ENCODE data around the gene USP7.
"Not testable (repeated sequence)": the region's sequence is repeated elsewhere in the genome, so short reads cannot be mapped to it uniquely, and the experiment has no call there.

The USP7 gene

DNA sequence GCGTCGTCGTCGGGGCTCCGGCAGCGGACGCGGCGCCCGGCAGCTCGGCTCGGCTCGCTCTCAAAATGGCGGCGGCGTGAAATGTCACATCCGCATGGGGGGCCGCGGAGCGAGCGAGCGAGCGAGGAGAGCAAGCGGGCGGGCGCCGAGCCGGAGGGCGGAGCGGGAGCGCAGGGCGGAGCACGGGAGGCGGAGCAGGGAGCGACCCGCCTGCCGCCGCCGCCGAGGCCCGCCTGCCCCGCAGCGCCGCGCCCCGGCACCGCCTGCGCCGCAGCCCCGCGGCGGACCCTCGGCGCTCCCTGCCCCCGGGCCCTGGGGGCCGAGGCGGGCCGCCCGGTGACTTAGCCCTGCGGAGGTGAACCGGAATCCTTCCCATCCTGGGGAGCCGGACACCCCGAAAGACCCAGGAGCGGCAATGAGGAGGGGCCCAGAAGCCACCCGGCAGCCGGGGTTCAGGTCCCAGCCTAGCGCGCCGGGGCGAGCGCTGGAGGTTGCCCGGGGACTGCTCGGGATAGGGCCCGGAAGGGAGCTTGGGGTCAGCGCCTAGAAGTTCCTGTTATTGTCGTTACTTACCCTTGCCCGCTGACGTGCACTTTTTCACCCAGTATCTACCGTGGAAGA, at the start of gene USP7:
Gene USP7, minus strand, starts transcription at position 86 of the 621 bp plus-strand sequence. CDS start 621 bp downstream, outside the sequence.
- DNase-seq = peak; percentile 94

DNA sequence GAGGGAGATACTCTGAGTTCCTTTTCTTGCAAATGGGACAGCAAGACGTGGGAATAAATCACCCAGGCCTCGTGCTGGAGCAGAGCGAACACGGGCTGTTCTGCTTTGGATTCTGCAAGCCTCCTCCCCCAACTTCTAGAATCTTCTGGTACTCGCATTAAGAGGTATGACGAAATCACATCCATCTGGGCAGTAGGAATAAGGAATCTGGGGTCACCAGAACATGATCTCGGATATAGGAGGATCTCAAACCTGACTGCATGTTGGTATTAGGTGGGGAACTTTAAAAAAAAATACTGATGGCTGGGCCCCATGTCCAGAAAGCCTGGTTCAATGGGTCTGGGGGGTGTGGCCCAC, 49.8 kb upstream of the USP7 start:
- DNase-seq = no peak

DNA sequence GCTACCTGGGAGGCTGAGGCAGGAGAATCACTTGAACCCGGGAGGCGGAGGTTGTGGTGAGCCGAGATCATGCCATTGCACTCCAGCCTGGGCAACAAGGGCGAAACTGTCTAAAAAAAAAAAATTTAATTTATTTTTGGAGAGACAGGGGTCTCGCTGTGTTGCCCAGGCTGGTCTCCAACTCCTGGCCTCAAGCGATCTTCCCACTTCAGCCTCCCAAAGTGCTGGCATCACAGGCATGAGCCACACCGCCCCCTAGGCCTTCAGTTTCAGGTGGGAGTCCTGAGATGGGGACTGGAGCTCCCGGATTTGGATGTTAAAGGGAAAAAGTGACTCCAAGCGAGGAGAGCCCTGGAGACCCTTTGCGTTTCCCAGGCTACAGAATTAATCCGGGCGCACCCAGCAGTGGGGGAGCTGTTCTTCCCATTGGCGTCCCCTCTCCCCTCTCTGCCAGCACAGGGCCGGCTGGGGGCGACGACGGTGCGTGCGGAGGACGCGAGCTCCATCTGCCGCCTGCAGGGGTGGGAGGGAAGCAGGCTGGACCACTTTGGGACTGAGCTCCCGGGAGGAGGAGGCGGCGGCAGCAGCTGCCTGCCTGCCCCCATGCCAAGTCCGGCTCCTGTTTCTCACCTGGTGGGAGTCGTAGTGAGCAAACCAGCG, 49.3 kb upstream of the USP7 start:
- DNase-seq = peak; percentile 30

DNA sequence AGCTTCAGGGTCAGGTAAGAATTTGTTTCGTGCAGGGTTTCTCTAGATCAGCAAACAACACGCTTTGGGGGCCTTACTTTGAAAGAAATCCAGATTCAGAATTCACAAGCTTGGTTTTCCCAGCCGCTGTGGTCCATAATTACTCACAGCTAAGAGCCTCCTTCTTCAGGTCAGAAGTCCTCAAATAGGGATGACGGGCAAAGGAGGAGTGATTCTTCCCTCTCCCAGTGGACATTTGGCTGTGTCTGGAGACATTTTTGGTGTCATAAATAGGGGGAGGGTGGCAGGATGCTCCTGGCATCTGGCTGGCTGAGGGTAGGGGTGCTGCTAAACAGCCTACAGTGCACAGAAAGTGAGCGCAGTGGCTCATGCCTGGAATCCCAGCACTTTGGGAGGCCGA, 48.6 kb upstream of the USP7 start:
- DNase-seq = no peak

DNA sequence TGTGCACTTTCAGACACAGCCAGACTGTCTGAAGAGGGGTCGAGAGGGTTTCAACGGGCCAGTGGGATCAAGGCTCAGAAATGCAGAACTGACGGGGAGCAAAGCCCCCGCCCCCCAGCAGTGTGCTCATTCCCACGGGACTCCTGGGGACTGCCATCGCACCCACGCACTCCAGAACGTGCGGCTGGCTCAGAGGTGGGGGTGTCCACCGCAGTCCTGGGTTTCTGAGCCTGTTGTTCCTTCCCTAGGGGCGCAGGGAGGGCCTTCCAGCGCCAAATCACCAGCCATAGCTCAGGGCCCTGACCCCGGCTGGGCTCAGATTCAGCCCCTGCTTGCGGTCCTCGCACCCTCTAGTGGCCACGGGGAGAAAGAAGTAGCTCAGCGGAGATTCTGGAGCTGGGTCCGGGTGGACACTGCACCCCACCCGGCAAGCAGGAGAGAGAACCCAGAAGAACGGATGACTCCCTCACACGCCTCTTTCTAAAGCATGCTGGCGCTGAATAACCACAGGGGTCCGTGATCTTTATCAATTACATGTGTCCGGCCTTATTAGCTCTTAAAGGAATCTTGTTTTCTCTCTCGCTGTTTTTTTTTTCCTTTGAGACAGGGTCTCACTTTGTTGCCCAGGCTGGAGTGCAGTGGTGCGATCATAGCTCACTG, 45.0 kb upstream of the USP7 start:
- DNase-seq = peak; percentile 82

DNA sequence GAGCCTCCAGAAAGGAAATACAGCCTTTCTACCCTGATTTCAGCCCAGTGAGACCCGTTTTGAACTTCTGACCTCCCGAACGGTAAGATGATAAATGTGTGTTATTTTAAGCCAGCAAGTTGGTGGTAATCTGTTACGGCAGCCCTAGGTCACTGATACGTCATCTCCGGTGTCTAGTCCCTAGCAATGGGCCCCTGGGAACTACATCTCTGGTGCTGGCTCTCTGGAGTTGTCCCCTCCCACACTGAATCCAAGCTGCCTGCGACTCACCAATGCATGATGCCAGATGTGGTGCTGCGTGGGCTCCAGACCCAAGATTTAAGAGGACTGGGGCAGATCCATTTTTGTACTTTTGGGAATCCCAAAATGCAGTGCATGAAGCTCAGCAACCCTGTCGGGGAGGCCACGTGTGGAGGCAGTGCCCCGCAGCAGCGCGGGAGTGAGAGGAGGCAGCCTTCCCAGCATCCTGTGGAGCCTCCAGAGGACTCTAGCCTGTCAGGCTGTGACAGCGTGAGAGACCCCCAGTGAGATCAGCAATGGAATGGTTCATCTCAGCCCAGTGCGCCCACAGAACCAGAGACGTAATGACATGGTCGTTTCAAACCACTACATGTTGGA, 43.6 kb upstream of the USP7 start:
- no peak for DNase-seq

DNA sequence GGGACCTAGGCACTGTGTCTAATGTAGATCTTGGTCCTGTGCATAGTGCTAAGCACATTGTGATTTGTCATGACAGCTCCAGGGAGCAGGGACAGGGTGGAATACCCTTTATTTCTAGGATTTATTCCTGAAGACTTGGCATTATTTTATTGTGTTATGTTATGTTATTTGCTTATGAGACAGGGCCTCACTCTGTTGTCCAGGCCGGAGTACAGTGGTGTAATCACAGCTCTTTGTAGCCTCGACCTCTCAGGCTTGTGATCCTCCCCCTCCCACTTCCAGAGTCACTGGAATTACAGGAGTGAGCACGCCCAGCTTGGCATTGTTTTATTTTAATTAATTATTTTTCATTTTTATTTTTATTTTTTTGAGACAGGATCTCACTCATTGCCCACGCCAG, 40.5 kb upstream of the USP7 start:
- DNase-seq = no peak

DNA sequence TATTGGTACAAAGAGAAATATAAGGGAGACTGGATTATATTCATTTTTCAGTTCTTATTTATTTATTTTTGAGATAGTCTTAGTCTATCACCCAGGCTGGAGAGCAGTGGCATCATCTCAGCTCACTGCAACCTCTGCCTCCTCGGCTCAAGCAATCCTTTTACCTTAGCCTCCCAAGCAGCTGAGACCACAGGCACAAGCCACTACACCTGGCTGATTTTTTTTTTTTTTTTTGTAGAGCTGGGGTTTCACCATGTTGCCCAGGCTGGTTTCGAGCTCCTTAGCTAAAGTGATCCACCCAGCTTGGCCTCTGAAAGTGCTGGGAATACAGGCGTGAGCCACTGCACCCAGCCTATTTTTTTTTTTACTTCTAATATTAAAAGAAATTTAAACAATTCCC, 40.1 kb upstream of the USP7 start:
- DNase-seq = no peak

DNA sequence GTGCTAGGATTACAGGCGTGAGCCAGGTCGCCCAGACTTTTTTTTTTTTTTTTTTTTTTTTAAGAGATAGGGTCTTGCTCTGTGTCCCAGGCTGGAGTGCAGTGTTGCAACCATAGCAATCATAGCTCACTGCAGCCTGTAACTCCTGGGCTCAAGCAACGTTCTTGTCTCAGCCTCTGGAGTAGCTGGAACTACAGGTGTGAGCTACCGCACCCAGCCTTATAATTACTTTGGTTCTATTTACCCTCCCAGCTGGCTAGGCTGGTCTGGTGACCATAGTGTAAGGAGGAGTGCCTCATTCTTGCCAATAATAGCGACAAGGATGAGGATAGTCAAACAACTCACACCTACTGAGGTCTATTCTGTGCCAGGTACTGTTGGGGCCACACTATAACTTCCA, 39.6 kb upstream of the USP7 start:
- no peak for DNase-seq

DNA sequence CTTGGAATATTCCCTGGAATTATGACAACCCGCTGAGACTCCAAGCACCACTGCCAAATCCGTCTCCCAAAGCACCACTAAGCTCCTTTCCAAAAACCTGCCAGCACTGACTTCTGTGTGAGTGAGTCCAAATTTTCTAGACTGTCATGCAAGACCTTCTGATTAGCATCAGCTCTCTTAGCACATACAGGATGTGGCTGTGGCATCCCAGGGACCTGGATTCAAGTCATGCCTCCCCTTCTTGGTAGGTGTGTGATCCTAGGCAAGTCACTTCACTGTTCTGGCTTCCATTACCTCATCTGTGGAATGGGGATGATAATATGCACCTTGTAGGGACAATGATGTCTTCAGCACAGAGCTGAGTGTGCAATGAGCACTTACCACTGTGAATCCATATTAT, 38.3 kb upstream of the USP7 start:
- no peak for DNase-seq

DNA sequence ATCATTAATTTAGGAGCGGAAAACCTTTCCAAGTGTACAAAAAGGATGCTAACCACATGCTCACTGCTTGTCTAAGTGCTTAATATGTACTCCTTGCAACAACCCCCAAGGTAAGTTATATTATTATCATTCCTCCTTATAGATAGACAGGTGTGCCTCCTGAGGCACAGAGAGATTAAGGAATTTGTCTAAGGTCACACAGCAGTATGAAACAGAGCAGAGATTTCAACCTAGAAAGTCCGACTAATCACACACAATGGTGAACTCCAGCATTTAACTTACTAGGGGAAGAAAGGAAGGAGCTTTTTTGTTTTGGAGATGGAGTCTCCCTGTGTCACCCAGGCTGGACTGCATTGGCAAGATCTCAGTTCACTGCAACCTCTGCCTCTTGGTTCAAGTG, 37.0 kb upstream of the USP7 start:
- DNase-seq = no peak

DNA sequence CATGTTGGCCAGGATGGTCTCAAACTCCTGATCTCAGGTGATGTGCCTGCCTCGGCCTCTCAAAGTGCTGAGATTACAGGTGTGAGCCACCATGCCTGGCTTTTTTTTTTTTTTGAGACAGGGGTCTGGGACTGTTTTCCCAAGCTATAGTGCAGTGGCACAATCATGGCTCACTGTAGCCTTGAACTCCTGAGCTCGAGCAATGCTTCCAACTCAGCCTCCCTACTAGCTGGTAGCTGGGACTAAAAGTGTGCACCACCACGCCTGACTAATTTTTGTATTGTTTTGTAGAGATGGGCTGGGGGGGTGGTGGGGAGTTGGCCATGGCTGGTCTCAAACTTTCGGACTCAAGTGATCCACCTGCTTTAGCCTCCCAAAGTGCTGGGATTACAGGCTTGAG, 36.1 kb upstream of the USP7 start:
- no peak for DNase-seq

DNA sequence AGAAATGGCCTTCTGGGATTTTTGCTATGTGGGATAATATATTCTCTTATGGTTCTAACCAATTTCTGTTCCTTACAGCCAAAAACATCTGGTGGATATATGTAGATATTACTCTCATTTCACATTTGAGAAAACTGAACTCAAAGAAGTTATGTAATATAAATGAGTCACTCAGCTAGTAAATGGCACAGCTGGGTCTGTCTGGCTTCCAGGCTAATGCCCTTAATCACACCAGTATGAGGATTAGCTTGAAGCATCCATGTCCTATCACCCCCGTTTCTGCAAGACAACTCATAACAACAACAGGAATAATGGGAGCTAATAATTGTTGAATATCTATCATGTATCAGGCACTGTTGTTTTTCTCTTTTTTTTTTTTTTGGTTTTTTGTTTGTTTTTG, 34.4 kb upstream of the USP7 start:
- DNase-seq = no peak

DNA sequence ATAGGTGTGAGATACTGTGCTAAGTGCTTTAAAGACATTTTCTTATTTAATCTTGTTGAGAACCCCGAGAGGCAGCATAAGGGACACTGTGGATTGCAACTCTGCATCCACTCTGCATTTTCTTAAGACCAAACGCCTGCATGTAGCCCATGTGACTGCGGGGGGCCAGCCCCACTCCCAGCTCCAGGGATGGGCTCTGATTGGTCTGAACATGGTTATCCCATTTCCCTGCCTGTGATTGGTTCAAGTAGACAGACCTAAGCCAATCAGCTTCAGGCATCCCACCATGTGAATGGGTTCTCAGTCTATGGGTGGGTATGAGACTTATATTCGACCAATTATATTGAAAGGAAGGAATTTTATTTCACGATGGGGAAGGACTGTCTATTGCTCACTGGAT, 33.2 kb upstream of the USP7 start:
- no peak for DNase-seq

DNA sequence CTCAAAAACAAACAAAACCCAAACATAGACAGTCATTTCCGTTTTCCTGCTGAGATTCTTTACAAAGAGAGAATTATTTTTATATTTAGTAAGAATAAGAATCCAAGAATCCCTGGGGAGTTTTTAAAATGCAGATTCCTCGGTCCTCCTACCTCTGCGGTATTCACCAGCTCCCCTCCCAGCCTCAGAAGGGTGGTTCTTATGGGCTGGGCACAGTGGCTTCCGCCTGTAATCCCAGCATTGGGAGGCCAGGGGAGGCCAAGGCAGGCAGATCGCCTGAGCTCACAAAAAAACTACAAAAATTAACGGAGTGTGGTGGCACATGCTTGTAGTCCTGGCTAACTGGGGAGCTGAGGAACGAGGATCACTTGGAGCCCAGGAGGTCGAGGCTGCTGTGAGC, 26.7 kb upstream of the USP7 start:
- DNase-seq = no peak

DNA sequence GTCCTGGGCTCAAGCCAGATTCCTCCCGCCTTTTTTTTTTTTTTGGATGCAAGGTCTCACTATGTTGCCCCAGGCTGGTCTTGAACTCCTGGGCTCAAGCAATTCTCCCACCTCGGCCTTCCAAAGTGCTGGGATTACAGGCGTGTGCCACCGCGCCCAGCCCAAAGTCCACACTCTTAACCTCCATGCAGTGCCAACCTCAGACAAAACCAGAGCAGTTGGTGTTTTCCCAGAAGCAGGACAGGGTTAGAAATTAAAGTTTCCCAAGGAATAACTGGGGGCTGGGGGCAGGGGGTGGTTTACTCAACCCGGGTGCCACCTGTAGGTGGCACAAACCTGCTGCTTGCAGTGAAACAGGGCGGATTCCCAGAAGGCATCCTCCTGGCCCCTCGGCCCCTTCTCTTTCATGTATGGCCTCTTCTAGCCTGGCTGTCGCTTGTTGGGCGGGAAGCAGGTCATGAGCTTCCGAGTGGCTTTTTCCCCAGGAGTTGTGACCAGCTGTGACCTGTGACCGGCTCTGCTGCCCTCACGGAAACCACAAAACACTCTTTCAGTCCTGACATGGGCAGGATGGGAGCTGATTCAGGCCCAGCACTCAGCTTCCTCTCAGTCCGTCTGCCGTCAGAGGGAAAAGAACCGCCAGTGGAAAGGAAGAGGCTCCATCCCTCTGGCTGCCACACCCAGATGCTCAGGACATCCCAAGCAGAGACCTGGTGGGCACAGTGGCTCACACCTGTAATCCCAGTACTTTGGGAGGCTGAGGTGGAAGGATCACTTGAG, 25.6 kb upstream of the USP7 start:
- no peak for DNase-seq

DNA sequence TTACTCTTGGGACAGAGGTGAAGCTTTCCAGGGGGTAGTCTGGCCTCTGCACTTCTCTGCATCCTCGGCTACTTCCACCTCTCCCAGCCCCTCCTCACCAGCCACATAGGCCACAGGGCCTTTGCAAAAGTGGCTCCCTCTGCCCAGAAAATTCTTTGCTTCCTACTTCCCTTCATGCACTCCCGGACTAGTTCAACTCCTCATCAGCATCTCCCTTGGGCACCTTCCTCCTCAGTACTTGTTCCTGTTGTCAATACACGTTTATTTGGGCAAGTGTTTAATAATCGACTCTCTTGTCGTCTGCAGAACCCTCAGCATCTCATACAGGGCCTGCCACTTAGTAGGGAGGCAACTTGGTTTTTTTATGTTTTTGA, 23.1 kb upstream of the USP7 start:
- no peak for DNase-seq

DNA sequence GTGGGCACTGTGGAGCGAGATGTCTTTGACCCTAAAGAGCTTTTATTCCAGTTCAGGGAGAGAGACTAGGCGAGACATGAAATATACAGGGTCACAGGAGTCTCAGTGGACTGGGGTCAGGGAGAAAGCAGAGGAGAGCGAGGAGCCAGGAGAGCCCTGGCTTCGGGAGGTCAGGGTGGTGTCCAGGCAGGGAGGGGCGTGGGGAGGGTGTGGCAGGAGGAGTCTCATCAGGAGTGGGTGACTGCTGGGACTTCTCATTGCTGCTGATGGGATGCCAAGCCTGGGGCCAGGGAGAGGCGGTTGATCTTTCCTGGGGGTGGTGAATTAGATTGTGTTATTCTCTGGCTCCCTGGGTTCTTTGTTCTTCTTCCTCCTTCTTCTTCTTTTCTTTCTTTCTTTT, 22.4 kb upstream of the USP7 start:
- no peak for DNase-seq

DNA sequence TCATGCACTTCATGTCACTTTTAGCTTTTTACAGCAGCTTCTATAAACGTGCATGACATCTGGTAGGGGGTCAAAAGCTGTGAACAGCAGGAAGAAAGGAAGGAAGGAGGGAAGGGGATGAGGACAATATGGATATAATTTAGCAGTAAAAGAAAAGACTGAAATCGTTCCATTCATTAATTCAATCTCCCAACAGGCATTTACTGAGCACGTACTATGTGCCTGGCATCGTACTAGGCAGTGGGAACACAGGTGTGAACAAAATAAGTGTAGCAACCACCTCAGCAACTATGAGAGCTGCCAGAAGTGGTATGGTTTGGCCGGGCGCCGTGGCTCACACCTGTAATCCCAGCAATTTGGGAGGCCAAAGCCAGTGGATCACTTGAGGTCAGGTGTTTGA, 19.1 kb upstream of the USP7 start:
- DNase-seq = no peak

DNA sequence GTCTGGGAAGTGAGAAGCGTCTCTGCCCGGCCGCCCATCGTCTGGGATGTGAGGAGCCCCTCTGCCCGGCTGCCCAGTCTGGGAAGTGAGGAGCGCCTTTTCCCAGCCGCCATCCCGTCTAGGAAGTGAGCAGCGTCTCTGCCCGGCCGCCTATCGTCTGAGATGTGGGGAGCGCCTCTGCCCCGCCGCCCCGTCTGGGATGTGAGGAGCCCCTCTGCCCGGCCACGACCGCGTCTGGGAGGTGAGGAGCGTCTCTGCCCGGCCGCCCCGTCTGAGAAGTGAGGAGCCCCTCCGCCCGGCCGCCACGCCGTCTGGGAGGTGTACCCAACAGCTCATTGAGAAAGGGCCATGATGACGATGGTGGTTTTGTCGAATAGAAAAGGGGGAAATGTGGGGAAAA, 18.2 kb upstream of the USP7 start:
- not testable (repeated sequence) for DNase-seq

DNA sequence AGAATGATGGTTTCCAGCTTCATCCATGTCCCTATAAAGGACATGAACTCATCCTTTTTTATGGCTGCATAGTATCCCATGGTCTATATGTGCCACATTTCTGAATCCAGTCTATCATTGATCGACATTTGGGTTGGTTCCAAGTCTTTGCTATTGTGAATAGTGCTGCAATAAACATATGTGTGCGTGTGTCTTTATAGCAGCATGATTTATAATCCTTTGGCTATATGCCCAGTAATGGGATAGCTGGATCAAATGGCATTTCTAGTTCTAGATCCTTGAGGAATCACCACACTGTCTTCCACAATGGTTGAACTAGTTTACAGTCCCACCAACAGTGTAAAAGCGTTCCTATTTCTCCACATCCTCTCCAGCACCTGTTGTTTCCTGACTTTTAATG, 12.5 kb upstream of the USP7 start:
- DNase-seq = not testable (repeated sequence)

DNA sequence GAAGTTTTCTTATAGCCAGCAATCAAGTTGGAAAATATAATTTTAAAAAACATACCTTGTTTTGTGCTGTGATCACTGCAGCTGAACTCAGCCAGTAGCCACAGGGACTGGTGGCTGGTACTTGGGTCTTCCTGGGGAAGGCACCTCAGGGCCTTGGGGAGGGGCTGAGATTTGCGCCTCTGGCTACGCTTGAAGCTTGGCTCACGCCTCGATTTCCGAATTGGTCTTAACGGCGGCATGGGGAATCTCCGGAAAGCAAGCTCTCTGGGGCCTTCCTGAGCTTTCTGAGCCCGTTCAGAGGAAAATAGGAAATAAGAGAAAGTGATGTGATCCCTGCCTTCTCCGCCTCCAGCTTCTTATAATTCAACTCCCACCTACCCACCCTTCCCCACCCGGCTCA, 11.3 kb upstream of the USP7 start:
- no peak for DNase-seq

DNA sequence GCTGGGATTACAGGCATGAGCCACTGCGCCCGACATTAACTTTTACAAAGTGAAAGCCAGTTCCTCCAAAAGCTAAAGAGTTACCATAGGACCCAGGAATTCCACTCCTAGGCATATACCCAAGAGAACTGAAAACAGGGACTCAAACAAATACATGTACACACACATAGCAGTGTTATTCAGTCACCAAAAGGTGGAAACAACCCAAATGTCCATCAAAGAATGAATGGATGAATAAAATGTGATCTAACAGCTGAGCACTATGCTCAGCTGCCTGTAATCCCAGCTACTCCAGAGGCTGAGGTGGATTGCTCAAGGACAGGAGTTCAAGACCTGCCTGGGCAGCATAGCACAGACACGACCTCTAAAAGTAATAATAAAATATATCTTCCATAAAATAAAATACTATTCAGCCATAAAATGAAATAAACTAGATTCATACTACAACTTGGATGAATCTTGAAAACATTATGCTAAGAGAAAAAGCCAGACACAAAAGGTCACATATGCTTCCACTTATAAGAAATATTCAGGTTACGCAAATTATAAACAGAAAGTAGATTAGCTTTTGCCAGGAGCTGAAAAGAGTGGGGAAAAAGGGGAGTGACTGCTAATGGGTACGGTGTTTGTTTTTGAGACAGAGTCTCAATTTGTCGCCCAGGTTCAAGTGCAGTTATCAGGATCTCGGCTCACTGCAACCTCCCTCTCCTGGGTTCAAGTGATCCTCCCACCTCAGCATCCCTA, 9.3 kb upstream of the USP7 start:
- no peak for DNase-seq

All from stimulated activated CD8-positive, alpha-beta memory T cell treated with anti-CD3 and anti-CD28 coated beads, Interleukin-4, amount 100 ng/mL, for 48 hours (primary cell).